ENCODE results near the gene ZNF784.

Gene ZNF784

DNA sequence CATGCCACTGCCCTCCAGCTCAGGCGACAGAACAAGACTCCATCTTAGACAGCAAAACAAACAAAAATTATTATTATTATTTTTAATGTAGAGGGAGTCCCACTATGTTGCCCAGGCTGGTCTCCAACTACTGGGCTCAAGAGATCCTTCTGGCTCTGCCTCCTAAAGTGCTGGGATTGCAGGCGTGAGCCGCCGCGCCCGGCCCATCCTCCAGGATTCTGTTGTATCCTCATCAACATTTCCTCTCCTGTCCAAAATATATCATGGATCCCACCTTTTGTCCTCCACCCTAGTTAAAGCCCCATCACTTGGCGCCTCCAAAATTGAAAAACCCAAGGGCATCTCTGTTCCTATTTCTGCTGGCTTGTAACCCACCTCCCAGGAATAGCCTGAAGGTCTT is 1.2 kb downstream of the ZNF784 start:
- no peaks in the 10 kb centered on the region for H3K27me3 ChIP-seq (replicated peaks; ENCODE audit: control insufficient read depth, insufficient read depth, low read length)
- no peak overlapping the region for H3K4me3 ChIP-seq (replicated peaks; ENCODE audit: low read depth, low read length)
- no peak for DNase-seq (ENCODE audit: extremely low read depth, insufficient read length)
- TF ChIP-seq, protein P1, sequence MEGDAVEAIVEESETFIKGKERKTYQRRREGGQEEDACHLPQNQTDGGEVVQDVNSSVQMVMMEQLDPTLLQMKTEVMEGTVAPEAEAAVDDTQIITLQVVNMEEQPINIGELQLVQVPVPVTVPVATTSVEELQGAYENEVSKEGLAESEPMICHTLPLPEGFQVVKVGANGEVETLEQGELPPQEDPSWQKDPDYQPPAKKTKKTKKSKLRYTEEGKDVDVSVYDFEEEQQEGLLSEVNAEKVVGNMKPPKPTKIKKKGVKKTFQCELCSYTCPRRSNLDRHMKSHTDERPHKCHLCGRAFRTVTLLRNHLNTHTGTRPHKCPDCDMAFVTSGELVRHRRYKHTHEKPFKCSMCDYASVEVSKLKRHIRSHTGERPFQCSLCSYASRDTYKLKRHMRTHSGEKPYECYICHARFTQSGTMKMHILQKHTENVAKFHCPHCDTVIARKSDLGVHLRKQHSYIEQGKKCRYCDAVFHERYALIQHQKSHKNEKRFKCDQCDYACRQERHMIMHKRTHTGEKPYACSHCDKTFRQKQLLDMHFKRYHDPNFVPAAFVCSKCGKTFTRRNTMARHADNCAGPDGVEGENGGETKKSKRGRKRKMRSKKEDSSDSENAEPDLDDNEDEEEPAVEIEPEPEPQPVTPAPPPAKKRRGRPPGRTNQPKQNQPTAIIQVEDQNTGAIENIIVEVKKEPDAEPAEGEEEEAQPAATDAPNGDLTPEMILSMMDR (IDR thresholded peaks at IDR 0.05; ENCODE audit: insufficient read depth, low read length, poor library complexity, severe bottlenecking) = no peak
- no peaks in the 10 kb centered on the region; the same call in 1 of the 2 replicates for H3K36me3 ChIP-seq (ENCODE audit: control insufficient read depth, insufficient read depth, low read length)

DNA sequence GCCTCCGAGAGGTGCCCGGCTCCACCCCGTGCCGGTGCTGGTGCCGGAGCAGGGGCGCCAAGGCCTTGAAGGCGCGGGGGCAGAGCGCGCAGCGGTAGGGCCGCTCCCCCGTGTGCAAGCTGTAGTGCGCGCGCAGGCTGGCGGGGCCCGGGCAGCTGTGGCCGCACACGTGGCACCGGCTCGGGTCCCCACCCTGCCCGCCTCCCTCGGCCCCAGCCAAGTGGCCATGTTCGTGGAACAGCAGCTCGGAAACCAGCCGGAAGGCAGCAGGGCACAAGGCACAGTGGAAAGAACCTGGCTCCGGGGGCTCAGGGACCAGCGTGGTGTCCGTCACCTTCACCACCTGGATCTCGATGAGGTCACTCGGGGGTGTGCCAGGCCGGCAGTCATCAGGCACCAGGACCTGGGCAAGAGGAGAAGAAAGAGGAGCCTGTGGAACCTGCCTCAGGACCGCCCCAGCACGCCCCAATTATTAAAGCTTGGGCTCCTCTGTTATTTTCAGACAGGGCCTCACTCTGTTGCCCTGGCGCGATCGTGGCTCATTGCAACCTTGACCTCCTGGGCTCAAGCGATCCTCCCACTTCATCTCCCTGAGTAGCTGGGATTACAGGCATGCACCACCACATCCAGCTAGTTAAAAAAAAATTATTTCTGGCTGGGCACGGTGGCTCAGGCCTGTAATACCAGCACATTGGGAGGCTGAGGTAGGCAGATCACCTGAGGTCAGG is 2.0 kb downstream of the ZNF784 start:
- TF ChIP-seq, protein P1 (IDR thresholded peaks at IDR 0.05; ENCODE audit: insufficient read depth, low read length, poor library complexity, severe bottlenecking) = no peak
- H3K4me3 ChIP-seq (replicated peaks; ENCODE audit: low read depth, low read length) = no peak overlapping the region

DNA sequence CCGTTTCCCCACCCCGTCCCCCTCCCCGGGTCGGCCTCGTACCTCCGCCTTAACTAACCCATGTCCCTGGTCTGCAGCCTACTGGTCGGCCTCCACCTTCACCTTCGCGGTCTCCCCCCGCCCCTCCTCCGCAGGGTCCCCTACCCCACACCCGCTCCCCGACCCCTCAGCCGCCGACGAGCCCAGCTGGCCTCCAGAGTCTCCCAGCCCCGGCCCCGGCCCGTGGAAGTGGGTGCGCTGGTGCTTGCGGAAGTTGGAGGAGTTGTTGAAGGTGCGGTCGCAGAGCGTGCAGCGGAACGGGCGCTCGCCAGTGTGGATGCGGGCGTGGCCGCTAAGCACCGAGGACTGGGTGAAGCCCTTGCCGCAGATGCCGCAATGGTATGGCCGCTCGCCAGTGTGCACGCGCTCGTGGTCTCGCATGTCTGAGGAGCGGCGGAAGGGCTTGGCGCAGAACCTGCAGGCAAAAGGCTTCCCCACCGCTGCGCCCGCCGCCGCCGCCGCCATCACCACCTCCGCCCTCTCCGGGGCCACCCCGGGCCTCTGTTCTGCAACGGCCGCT is 2.6 kb downstream of the ZNF784 start:
- DNase-seq (ENCODE audit: extremely low read depth, insufficient read length) = no peak
- TF ChIP-seq, protein P1 (IDR thresholded peaks at IDR 0.05; ENCODE audit: insufficient read depth, low read length, poor library complexity, severe bottlenecking) = no peak

More for the DNA sequence above, 2.0 kb downstream of the ZNF784 start:
- no peaks in the 10 kb centered on the region for H3K27me3 ChIP-seq (replicated peaks; ENCODE audit: control insufficient read depth, insufficient read depth, low read length)
- H3K36me3 ChIP-seq (ENCODE audit: control insufficient read depth, insufficient read depth, low read length) = peaks cover 2% of the 10 kb centered on the region
- no peak for DNase-seq (ENCODE audit: extremely low read depth, insufficient read length)

DNA sequence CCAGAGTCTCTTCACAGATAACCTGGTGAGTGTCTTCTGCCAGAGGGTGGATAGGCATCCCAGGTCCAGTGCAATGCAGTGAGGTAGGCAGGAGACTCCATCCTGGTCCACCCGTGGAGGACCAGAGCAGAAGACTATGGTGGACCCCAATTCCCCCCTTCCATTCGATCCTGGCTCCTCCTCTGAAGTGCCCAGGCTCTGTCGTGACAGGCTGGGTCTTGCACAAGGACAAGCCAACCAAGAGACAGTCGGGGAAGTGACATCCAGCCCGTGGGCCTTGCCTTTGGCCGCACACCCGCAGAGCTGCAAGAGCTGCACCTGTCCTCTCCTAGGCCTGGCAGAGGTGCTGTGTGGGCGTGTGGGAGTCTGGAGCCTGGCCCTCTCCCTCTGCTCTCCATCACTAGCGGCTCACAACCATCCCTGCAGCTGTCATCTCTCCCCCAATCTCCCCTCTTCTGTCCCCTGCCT is 3.1 kb downstream of the ZNF784 start:
- TF ChIP-seq, protein P1 (IDR thresholded peaks at IDR 0.05; ENCODE audit: insufficient read depth, low read length, poor library complexity, severe bottlenecking) = no peak
- no peaks in the 10 kb centered on the region for H3K27me3 ChIP-seq (replicated peaks; ENCODE audit: control insufficient read depth, insufficient read depth, low read length)
- no peak overlapping the region for H3K4me3 ChIP-seq (replicated peaks; ENCODE audit: low read depth, low read length)
- H3K36me3 ChIP-seq (ENCODE audit: control insufficient read depth, insufficient read depth, low read length) = peaks cover 10% of the 10 kb centered on the region
- DNase-seq (ENCODE audit: extremely low read depth, insufficient read length) = no peak

More for the DNA sequence above, 2.6 kb downstream of the ZNF784 start:
- Histone ChIP-seq H3K36me3 (ENCODE audit: control insufficient read depth, insufficient read depth, low read length) (peaks cover 7% of the 10 kb centered on the region), H3K4me3 (replicated peaks; ENCODE audit: low read depth, low read length) (no peak overlapping the region), H3K27me3 (replicated peaks; ENCODE audit: control insufficient read depth, insufficient read depth, low read length) (no peaks in the 10 kb centered on the region)

DNA sequence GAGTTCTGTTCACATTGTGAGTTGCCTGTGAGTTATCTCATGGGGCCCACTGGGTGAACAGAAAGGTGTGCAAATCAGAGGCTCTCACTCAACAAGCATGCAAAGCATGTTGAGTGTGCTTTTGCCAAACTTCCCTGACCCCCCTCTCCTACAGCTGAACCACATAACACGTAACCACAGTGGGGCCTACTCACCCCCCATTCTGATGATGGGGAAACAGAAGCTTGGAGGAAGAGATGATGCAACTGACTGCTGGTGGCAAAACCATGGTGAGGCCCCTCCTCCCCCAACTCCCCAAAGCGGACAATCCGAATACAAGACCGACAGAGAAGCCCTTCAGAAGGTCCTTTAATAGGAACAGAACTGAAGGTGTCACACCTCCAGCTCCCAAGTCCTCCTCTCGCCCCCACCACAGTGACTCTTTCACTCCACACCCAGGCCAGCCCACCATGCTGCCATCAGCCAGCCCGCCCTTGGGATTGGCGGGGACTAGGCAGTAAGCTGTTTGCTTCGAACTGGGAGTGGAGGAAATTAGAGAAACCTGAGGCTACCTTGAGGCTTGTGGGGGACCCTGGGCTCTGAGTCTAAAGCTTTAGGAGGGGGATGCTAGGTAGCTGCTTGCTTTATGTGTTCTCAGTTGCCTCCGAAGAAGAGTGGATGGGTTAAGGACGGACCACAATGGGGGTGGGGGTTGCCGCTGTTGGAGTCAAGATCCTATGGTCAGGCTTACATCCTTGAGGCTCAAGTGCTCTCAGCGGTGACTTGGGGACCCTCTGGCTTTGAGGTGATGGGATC is 3.8 kb downstream of the ZNF784 start:
- Histone ChIP-seq H3K27me3 (replicated peaks; ENCODE audit: control insufficient read depth, insufficient read depth, low read length) (no peaks in the 10 kb centered on the region), H3K4me3 (replicated peaks; ENCODE audit: low read depth, low read length) (no peak overlapping the region), H3K36me3 (ENCODE audit: control insufficient read depth, insufficient read depth, low read length) (peaks cover 14% of the 10 kb centered on the region)
- no peak for DNase-seq (ENCODE audit: extremely low read depth, insufficient read length)
- TF ChIP-seq, protein P1 (IDR thresholded peaks at IDR 0.05; ENCODE audit: insufficient read depth, low read length, poor library complexity, severe bottlenecking) = no peak
